Measurements from ENCODE around the gene TMC1.

TMC1 gene

GRCh38 chr9:72675586-72675985, 154.2 kb downstream of the TMC1 start:
- H3K27ac ChIP-seq = no peak overlapping the region
- no peak for TF ChIP-seq CTCF (IDR thresholded peaks at IDR 0.05)
- no peak for DNase-seq (ENCODE audit: low spot score)
- no peak overlapping the region for H3K4me3 ChIP-seq

GRCh38 chr9:72680593-72681282, 159.3 kb downstream of the TMC1 start:
- TF ChIP-seq CTCF (IDR thresholded peaks at IDR 0.05) = no peak
- H3K27ac ChIP-seq = no peak overlapping the region
- no peak for DNase-seq (ENCODE audit: low spot score)
- no peak overlapping the region for H3K4me3 ChIP-seq

GRCh38 chr9:72681283-72681630, 159.8 kb downstream of the TMC1 start:
- no peak for DNase-seq (ENCODE audit: low spot score)
- TF ChIP-seq CTCF (IDR thresholded peaks at IDR 0.05) = no peak
- no peak overlapping the region for H3K27ac ChIP-seq
- no peak overlapping the region for H3K4me3 ChIP-seq

- no peak for TF ChIP-seq CTCF (IDR thresholded peaks at IDR 0.05)
- H3K4me3 ChIP-seq = no peak overlapping the region
- no peak overlapping the region for H3K27ac ChIP-seq
- no peak for DNase-seq (ENCODE audit: low spot score)
Observed at GRCh38 chr9:72684615-72685014, 163.2 kb downstream of the TMC1 start.

GRCh38 chr9:72685911-72686310, 164.5 kb downstream of the TMC1 start:
- H3K4me3 ChIP-seq = no peak overlapping the region
- no peak for TF ChIP-seq CTCF (IDR thresholded peaks at IDR 0.05)
- no peak for DNase-seq (ENCODE audit: low spot score)
- no peak overlapping the region for H3K27ac ChIP-seq

- TF ChIP-seq CTCF (IDR thresholded peaks at IDR 0.05) = no peak
- no peak overlapping the region for H3K27ac ChIP-seq
- DNase-seq (ENCODE audit: low spot score) = no peak
Observed at GRCh38 chr9:72687331-72687730, 165.9 kb downstream of the TMC1 start.

GRCh38 chr9:72691671-72692070, 170.3 kb downstream of the TMC1 start:
- Histone ChIP-seq H3K4me3 (no peak overlapping the region), H3K27ac (no peak overlapping the region)
- TF ChIP-seq CTCF (IDR thresholded peaks at IDR 0.05) = no peak
- no peak for DNase-seq (ENCODE audit: low spot score)

More at GRCh38 chr9:72687331-72687730, 165.9 kb downstream of the TMC1 start:
- no peak overlapping the region for H3K4me3 ChIP-seq
